Common myeloid progenitor, CD34-positive (primary cell): ENCODE data around the gene RIPOR3.

Experiments
- CTCF ChIA-PET: fragments of 350-600 bp; sonication (Branson Sonifier 250); formaldehyde crosslinking; loops from one replicate; lab custom pipeline; 2021; ENCODE audit warnings: antibody characterized with exemption; lab: Charles Lee
- POLR2A ChIA-PET: fragments of 350-600 bp; sonication (Branson Sonifier 250); formaldehyde crosslinking; loops from one replicate; lab custom pipeline; 2021; ENCODE audit warnings: antibody characterized with exemption; lab: Charles Lee
- DNase-seq, 3 donors: peaks; one replicate each; pipeline versions ENCODE4 v3.0.0 to v3.0.0-alpha.2; 2013
- H3K27ac ChIP-seq, 2 experiments: 1 replicate in 1 of 2; 2 replicates in 1 of 2; pipeline ENCODE4 v1.7.0; 2013; ENCODE audit warnings: inconsistent platforms in 2 of 2, low read length in 2 of 2, mild to moderate bottlenecking in 2 of 2, low read depth in 1 of 2, moderate library complexity in 1 of 2; ENCODE audit not compliant: severe bottlenecking in 2 of 2, insufficient read depth in 1 of 2, poor library complexity in 1 of 2
- H3K27me3 ChIP-seq, 5 experiments: replicated peaks in 2 of 5; 1 replicate in 3 of 5; 2 replicates in 2 of 5; pipeline versions ENCODE4 v1.6.1 to v1.7.0; 2013; ENCODE audit warnings: low read length in 4 of 5, mild to moderate bottlenecking in 2 of 5, moderate library complexity in 2 of 5, inconsistent platforms in 1 of 5; ENCODE audit not compliant: insufficient read depth in 5 of 5, control insufficient read depth in 4 of 5
- H3K36me3 ChIP-seq, 4 experiments: 1 replicate in 2 of 4; 2 replicates in 2 of 4; pipeline versions ENCODE4 v1.6.1 to v1.7.0; 2013; ENCODE audit warnings: low read length in 3 of 4, control low read depth in 1 of 4, mild to moderate bottlenecking in 1 of 4; ENCODE audit not compliant: control insufficient read depth in 4 of 4, insufficient read depth in 4 of 4
- H3K4me1 ChIP-seq, 4 experiments: 1 replicate in 3 of 4; 2 replicates in 1 of 4; pipeline versions ENCODE4 v1.6.1 to v1.7.1; 2013; ENCODE audit warnings: low read length in 3 of 4, mild to moderate bottlenecking in 3 of 4, control low read depth in 1 of 4, inconsistent platforms in 1 of 4, moderate library complexity in 1 of 4; ENCODE audit not compliant: control insufficient read depth in 4 of 4, insufficient read depth in 4 of 4; ENCODE audit errors: control extremely low read depth in 1 of 4
- H3K4me3 ChIP-seq, 7 experiments: 1 replicate in 4 of 7; 2 replicates in 3 of 7; pipeline versions ENCODE4 v1.5.1 to v1.7.0; 2013; ENCODE audit warnings: mild to moderate bottlenecking in 7 of 7, low read length in 6 of 7, moderate library complexity in 6 of 7, inconsistent platforms in 2 of 7, low read depth in 2 of 7, control low read depth in 1 of 7; ENCODE audit not compliant: insufficient read depth in 4 of 7, control insufficient read depth in 1 of 7; ENCODE audit errors: extremely low read depth in 1 of 7
- H3K9me3 ChIP-seq, 5 experiments: 1 replicate in 4 of 5; 2 replicates in 1 of 5; pipeline versions ENCODE4 v1.6.1 to v1.7.1; 2013; ENCODE audit warnings: low read length in 4 of 5, mild to moderate bottlenecking in 2 of 5, inconsistent platforms in 1 of 5, low read depth in 1 of 5, moderate library complexity in 1 of 5; ENCODE audit not compliant: control insufficient read depth in 4 of 5, insufficient read depth in 2 of 5; ENCODE audit errors: control extremely low read depth in 1 of 5
- WGBS: methylation state at CpG from one replicate; pipeline ENCODE4 v1.1.5; 2013; ENCODE audit not compliant: insufficient coverage; 5-methylcytosine and 5-hydroxymethylcytosine counted together

RIPOR3 gene

GRCh38 chr20:50632236-50632635 lies 59.1 kb downstream of the RIPOR3 start:
- no peak for DNase-seq
- Histone ChIP-seq H3K27me3 (no peaks in the 10 kb centered on the region), H3K27ac (no peak overlapping the region), H3K4me1 (peaks cover 0 to 8% (median 3%) of the 10 kb centered on the region in 4 experiments), H3K36me3 (peaks cover 0 to 5% (median 0%) of the 10 kb centered on the region in 4 experiments), H3K4me3 (no peak overlapping the region), H3K9me3 (no peaks in the 10 kb centered on the region)
- 99% methylated on average over 7 of the region's 7 CpGs for WGBS
- ChIA-PET CTCF (interaction anchor here (0.8 to 1.9 kb wide), 5 partner anchors 8 to 35 kb away, joined by 3 to 5 read pairs (median 4); no protein-coding TSS in a partner anchor), POLR2A (no interaction called here)

- Histone ChIP-seq H3K36me3 (peaks cover 0 to 5% (median 0%) of the 10 kb centered on the region in 4 experiments), H3K27me3 (no peaks in the 10 kb centered on the region), H3K27ac (no peak overlapping the region), H3K9me3 (no peaks in the 10 kb centered on the region), H3K4me1 (peaks cover 0 to 2% (median 0%) of the 10 kb centered on the region in 4 experiments), H3K4me3 (no peak overlapping the region)
- ChIA-PET CTCF (no interaction called here), POLR2A (no interaction called here)
- WGBS: 96% methylated on average over 14 of the region's 21 CpGs
- no peak for DNase-seq
Measured at GRCh38 chr20:50630578-50631263, 60.6 kb downstream of the RIPOR3 start.

GRCh38 chr20:50629670-50630045 lies 61.7 kb downstream of the RIPOR3 start:
- H3K36me3 ChIP-seq: peaks cover 0 to 5% (median 0%) of the 10 kb centered on the region in 4 experiments
- no peak overlapping the region for H3K27ac ChIP-seq
- H3K9me3 ChIP-seq: no peaks in the 10 kb centered on the region
- ChIA-PET POLR2A (no interaction called here), CTCF (interaction anchor here (0.6 kb wide), 1 partner anchor 102 kb away, joined by 3 read pairs; the partner anchor contains the start of gene PARD6B)
- H3K4me3 ChIP-seq: no peak overlapping the region
- DNase-seq: no peak
- peaks cover 0 to 2% (median 0%) of the 10 kb centered on the region in 4 experiments for H3K4me1 ChIP-seq
- no peaks in the 10 kb centered on the region for H3K27me3 ChIP-seq
- 100% methylated on average over 1 of the region's 7 CpGs for WGBS

- Histone ChIP-seq H3K27me3 (no peaks in the 10 kb centered on the region), H3K27ac (no peak overlapping the region), H3K4me3 (no peak overlapping the region), H3K4me1 (peaks cover 0 to 2% (median 0%) of the 10 kb centered on the region in 4 experiments), H3K9me3 (no peaks in the 10 kb centered on the region), H3K36me3 (peaks cover 0 to 5% (median 0%) of the 10 kb centered on the region in 4 experiments)
- POLR2A ChIA-PET: no interaction called here
- 94% methylated on average over 16 of the region's 16 CpGs for WGBS
- DNase-seq: no peak
- CTCF ChIA-PET: interaction anchor here (0.6 to 1.7 kb wide), 3 partner anchors 9 to 367 kb away, joined by 3 to 6 read pairs (median 3); partner anchors contain the start of gene PARD6B
Measured at GRCh38 chr20:50628853-50629669, 62.3 kb downstream of the RIPOR3 start.

GRCh38 chr20:50628332-50628731 lies 63.0 kb downstream of the RIPOR3 start:
- ChIA-PET POLR2A (no interaction called here), CTCF (interaction anchor here (0.8 to 1.7 kb wide), 2 partner anchors 9 to 367 kb away, joined by 3 to 6 read pairs; no protein-coding TSS in a partner anchor)
- Histone ChIP-seq H3K9me3 (no peaks in the 10 kb centered on the region), H3K36me3 (peaks cover 0 to 5% (median 0%) of the 10 kb centered on the region in 4 experiments), H3K27me3 (no peaks in the 10 kb centered on the region), H3K4me1 (peaks cover 0 to 2% (median 0%) of the 10 kb centered on the region in 4 experiments), H3K4me3 (no peak overlapping the region), H3K27ac (no peak overlapping the region)
- DNase-seq: no peak
- 97% methylated on average over 7 of the region's 11 CpGs for WGBS

GRCh38 chr20:50627747-50628146 lies 63.6 kb downstream of the RIPOR3 start:
- H3K27me3 ChIP-seq: no peaks in the 10 kb centered on the region
- H3K27ac ChIP-seq: no peak overlapping the region
- POLR2A ChIA-PET: no interaction called here
- CTCF ChIA-PET: interaction anchor here (1.7 kb wide), 1 partner anchor 10 kb away, joined by 6 read pairs; no protein-coding TSS in a partner anchor
- H3K4me1 ChIP-seq: peaks cover 0 to 2% (median 0%) of the 10 kb centered on the region in 4 experiments
- WGBS: 92% methylated on average over 9 of the region's 9 CpGs
- no peak for DNase-seq
- H3K4me3 ChIP-seq: no peak overlapping the region
- H3K9me3 ChIP-seq: no peaks in the 10 kb centered on the region
- H3K36me3 ChIP-seq: peaks cover 0 to 5% (median 0%) of the 10 kb centered on the region in 4 experiments
